SJSA1 (cell line): ENCODE data around the gene LPP. TPM values are rescaled to one million over a fixed set of nuclear protein-coding genes. Genes with fewer than 3 reads are reported as not detected.
A peak's percentile ranks its signal among the peaks of the same experiment; 100 is the strongest.

Experiments used
- DNase-seq, 2 experiments: peaks; one replicate each; pipeline ENCODE4 v3.0.0-alpha.2; 2015 to 2020; ENCODE audit warnings: low spot score in 2 of 2, low read depth in 1 of 2
- H3K27ac ChIP-seq: fragments of 250-450 bp; sonication (Bioruptor Pico); 2 replicates; pipeline ENCODE4 v1.5.1; 2020; ENCODE audit warnings: mild to moderate bottlenecking, moderate library complexity
- H3K27me3 ChIP-seq: fragments of 250-450 bp; sonication (Bioruptor Pico); replicated peaks from 2 replicates; pipeline ENCODE4 v1.5.1; 2020; ENCODE audit warnings: mild to moderate bottlenecking, moderate library complexity
- H3K36me3 ChIP-seq: fragments of 250-450 bp; sonication (Bioruptor Pico); 2 replicates; pipeline ENCODE4 v1.5.1; 2020; ENCODE audit warnings: mild to moderate bottlenecking
- H3K4me1 ChIP-seq: fragments of 250-450 bp; sonication (Bioruptor Pico); replicated peaks from 2 replicates; pipeline ENCODE4 v1.6.1; 2021; ENCODE audit warnings: mild to moderate bottlenecking
- H3K4me3 ChIP-seq: fragments of 250-450 bp; sonication (Bioruptor Pico); 2 replicates; pipeline ENCODE4 v1.5.1; 2020; ENCODE audit warnings: mild to moderate bottlenecking
- H3K9me3 ChIP-seq: fragments of 250-450 bp; sonication (Bioruptor Pico); replicated peaks from 2 replicates; pipeline ENCODE4 v1.5.1; 2020; ENCODE audit warnings: mild to moderate bottlenecking
- total RNA-seq: library from RNA; depleted of rRNA; stranded (reverse); fragments of >200 nt; shearing (Covaris generic); gene quantifications from 2 replicates; pipeline ENCODE4 v1.2.3, GENCODE V29; 2014

LPP gene
- total RNA-seq, 1 experiment from 2014 or later: 132 TPM

GRCh38 chr3:188863999-188864406 is 710.0 kb downstream of the LPP start:
- Histone ChIP-seq H3K27ac (no peak overlapping the region), H3K4me3 (no peak overlapping the region), H3K27me3 (no peaks in the 10 kb centered on the region), H3K9me3 (no peaks in the 10 kb centered on the region), H3K4me1 (peaks cover 7% of the 10 kb centered on the region), H3K36me3 (peaks cover 26% of the 10 kb centered on the region)
- peak in 1 of 2 experiments; percentile 22 for DNase-seq

- H3K27me3 ChIP-seq: no peaks in the 10 kb centered on the region
- DNase-seq: no peak
- H3K9me3 ChIP-seq: no peaks in the 10 kb centered on the region
These were observed 713.8 kb downstream of the LPP start for GRCh38 chr3:188867691-188868265.

GRCh38 chr3:188868803-188869202 is 714.8 kb downstream of the LPP start:
- Histone ChIP-seq H3K4me3 (no peak overlapping the region), H3K27ac (no peak overlapping the region), H3K36me3 (peaks cover 49% of the 10 kb centered on the region), H3K4me1 (peaks cover 5% of the 10 kb centered on the region; the same call in 1 of the 2 replicates), H3K9me3 (no peaks in the 10 kb centered on the region), H3K27me3 (no peaks in the 10 kb centered on the region)
- DNase-seq: no peak

More at GRCh38 chr3:188867691-188868265, 713.8 kb downstream of the LPP start:
- Histone ChIP-seq H3K4me1 (peaks cover 5% of the 10 kb centered on the region; the same call in 1 of the 2 replicates), H3K36me3 (peaks cover 40% of the 10 kb centered on the region), H3K4me3 (no peak overlapping the region), H3K27ac (no peak overlapping the region)

GRCh38 chr3:188869628-188870027 is 715.7 kb downstream of the LPP start:
- no peak for DNase-seq
- Histone ChIP-seq H3K9me3 (no peaks in the 10 kb centered on the region), H3K4me1 (peaks cover 5% of the 10 kb centered on the region; the same call in 1 of the 2 replicates), H3K4me3 (no peak overlapping the region), H3K27me3 (no peaks in the 10 kb centered on the region), H3K36me3 (peaks cover 57% of the 10 kb centered on the region), H3K27ac (no peak overlapping the region)

GRCh38 chr3:188870431-188870830 is 716.5 kb downstream of the LPP start:
- Histone ChIP-seq H3K36me3 (peaks cover 65% of the 10 kb centered on the region), H3K27ac (no peak overlapping the region), H3K4me1 (peaks cover 5% of the 10 kb centered on the region; the same call in 1 of the 2 replicates), H3K9me3 (no peaks in the 10 kb centered on the region), H3K27me3 (no peaks in the 10 kb centered on the region), H3K4me3 (no peak overlapping the region)
- no peak for DNase-seq

- DNase-seq: no peak
- Histone ChIP-seq H3K4me1 (peaks cover 2% of the 10 kb centered on the region; the same call in 1 of the 2 replicates), H3K4me3 (no peak overlapping the region), H3K27me3 (no peaks in the 10 kb centered on the region), H3K9me3 (no peaks in the 10 kb centered on the region), H3K27ac (no peak overlapping the region), H3K36me3 (peaks cover 61% of the 10 kb centered on the region)
These were observed 720.6 kb downstream of the LPP start for GRCh38 chr3:188874576-188874975.

- peaks cover 62% of the 10 kb centered on the region for H3K36me3 ChIP-seq
These were observed 721.5 kb downstream of the LPP start for GRCh38 chr3:188875413-188875812.

GRCh38 chr3:188876370-188876769 is 722.4 kb downstream of the LPP start:
- H3K27me3 ChIP-seq: no peaks in the 10 kb centered on the region
- no peaks in the 10 kb centered on the region for H3K9me3 ChIP-seq
- DNase-seq: no peak
- H3K27ac ChIP-seq: no peak overlapping the region
- no peak overlapping the region for H3K4me3 ChIP-seq
- H3K4me1 ChIP-seq: peaks cover 10% of the 10 kb centered on the region
- peaks cover 65% of the 10 kb centered on the region for H3K36me3 ChIP-seq

More at GRCh38 chr3:188875413-188875812, 721.5 kb downstream of the LPP start:
- DNase-seq: no peak
- no peaks in the 10 kb centered on the region for H3K27me3 ChIP-seq
- H3K4me1 ChIP-seq: peaks cover under 1% of the 10 kb centered on the region
- H3K9me3 ChIP-seq: no peaks in the 10 kb centered on the region
- H3K4me3 ChIP-seq: no peak overlapping the region
- no peak overlapping the region for H3K27ac ChIP-seq

- H3K4me1 ChIP-seq: peaks cover 20% of the 10 kb centered on the region
- no peaks in the 10 kb centered on the region for H3K27me3 ChIP-seq
- DNase-seq: no peak
- no peak overlapping the region for H3K27ac ChIP-seq
- no peak overlapping the region for H3K4me3 ChIP-seq
- H3K36me3 ChIP-seq: peaks cover 62% of the 10 kb centered on the region
- H3K9me3 ChIP-seq: no peaks in the 10 kb centered on the region
These were observed 723.4 kb downstream of the LPP start for GRCh38 chr3:188877381-188877780.

GRCh38 chr3:188878076-188878475 is 724.1 kb downstream of the LPP start:
- peaks cover 27% of the 10 kb centered on the region for H3K4me1 ChIP-seq
- H3K27me3 ChIP-seq: no peaks in the 10 kb centered on the region
- H3K4me3 ChIP-seq: no peak overlapping the region
- peaks cover 62% of the 10 kb centered on the region for H3K36me3 ChIP-seq
- DNase-seq: no peak
- H3K9me3 ChIP-seq: no peaks in the 10 kb centered on the region
- H3K27ac ChIP-seq: no peak overlapping the region

GRCh38 chr3:188881954-188882641 is 728.1 kb downstream of the LPP start:
- Histone ChIP-seq H3K4me3 (no peak overlapping the region), H3K27ac (peak overlapping the region; percentile 78), H3K9me3 (no peaks in the 10 kb centered on the region), H3K27me3 (no peaks in the 10 kb centered on the region), H3K4me1 (peaks cover 28% of the 10 kb centered on the region), H3K36me3 (peaks cover 42% of the 10 kb centered on the region)
- peak in 1 of 2 experiments; percentile 81 for DNase-seq

- Histone ChIP-seq H3K27ac (no peak overlapping the region), H3K27me3 (no peaks in the 10 kb centered on the region), H3K4me3 (no peak overlapping the region), H3K4me1 (peaks cover 34% of the 10 kb centered on the region), H3K9me3 (no peaks in the 10 kb centered on the region), H3K36me3 (peaks cover 52% of the 10 kb centered on the region)
- DNase-seq: no peak
These were observed 730.5 kb downstream of the LPP start for GRCh38 chr3:188884299-188885043.

GRCh38 chr3:188888321-188889053 is 734.5 kb downstream of the LPP start:
- DNase-seq: no peak
- no peaks in the 10 kb centered on the region for H3K27me3 ChIP-seq
- no peak overlapping the region for H3K4me3 ChIP-seq
- H3K4me1 ChIP-seq: peaks cover 16% of the 10 kb centered on the region
- no peak overlapping the region for H3K27ac ChIP-seq
- H3K9me3 ChIP-seq: no peaks in the 10 kb centered on the region
- H3K36me3 ChIP-seq: peaks cover 51% of the 10 kb centered on the region
